GM19395 (cell line): ENCODE measurements around the gene MRPS24.
A peak's percentile ranks its signal among the peaks of the same experiment; 100 is the strongest.
"Not testable (repeated sequence)": the region's sequence is repeated elsewhere in the genome, so short reads cannot be mapped to it uniquely, and the experiment has no call there.

ENCODE experiments used
- ATAC-seq: cut with Tn5 transposase; IDR thresholded peaks from one replicate; pipeline ENCODE4 v1.9.1; 2021; ENCODE audit warnings: mild to moderate bottlenecking, moderate library complexity; ENCODE audit not compliant: unreplicated experiment

Gene MRPS24

DNA sequence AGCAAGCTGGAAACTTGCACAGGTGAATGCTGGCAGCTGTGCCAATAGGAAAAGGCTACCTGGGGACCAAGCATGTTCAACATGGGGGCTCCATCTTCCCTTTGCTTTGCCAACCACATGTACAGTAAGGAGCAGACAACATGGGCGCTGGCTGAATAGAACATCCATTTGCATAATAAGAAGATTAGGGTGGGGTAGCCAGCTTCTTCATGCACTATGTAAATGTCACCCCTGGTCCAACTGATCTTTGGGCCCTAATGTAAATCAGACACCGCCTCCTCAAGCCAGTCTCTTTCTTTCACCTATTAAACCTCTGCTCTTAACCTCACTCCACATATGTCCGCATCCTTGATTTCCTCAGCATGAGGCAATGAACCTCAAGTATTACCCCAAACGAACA lies 26.0 kb downstream of the MRPS24 start:
- ATAC-seq = no peak

DNA sequence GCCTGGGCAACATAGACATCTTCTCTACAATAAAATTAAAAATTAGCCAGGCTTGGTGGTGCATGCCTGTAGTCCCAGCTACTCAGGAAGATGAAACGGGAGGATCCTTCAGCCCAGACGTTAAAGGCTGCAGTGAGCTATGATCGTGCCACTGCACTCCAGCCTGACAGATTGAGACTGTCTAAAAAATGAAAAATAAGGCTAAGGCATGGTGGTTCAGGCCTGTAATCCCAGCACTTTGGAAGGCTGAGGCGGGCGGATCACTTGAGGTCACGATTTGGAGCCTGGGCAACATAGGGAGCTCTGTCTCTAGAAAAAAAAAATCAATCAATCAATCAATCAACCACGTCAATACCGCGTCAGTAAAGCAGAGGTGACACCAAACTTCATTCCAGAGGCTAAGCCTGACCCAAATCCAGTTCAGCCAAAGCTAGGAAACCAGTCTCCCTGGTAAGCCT lies 31.1 kb downstream of the MRPS24 start:
- no peak for ATAC-seq

DNA sequence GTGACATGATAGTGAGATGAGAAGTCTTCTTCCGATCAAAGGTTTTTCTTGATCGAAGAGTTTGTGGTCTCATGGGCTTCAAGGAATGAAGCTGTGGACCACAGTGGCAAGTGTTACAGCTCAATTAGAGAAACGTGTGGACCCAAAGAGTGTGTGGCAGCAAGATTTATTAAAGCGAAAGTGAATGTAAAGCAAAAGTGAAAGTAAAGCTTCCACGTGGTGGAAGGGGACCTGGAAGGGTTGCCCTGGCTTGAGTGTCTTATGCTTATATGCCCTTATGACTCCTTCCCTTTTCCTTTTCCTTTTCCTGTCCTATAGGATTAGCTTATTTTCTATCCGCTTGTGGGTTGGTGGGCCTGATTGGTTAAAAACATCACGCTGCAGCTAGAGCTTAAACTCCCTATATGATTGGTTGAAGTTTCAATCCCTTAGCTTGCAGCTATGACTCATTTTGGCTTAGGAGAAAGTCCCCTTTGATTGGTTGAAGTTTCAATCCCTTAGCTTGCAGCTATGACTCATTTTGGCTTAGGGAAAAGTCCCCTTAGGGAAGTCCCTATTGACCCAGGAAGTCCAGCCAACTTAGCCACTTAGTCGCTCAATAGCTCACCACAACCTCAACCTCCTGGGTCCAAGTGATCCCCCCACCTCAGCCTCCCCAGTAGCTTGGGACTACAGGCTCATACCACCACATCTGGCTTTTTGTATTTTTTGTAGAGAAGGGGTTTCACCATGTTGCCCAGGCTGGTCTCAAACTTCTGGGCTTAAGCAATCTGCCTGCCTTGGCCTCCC lies 34.7 kb downstream of the MRPS24 start:
- ATAC-seq = peak; percentile 62

DNA sequence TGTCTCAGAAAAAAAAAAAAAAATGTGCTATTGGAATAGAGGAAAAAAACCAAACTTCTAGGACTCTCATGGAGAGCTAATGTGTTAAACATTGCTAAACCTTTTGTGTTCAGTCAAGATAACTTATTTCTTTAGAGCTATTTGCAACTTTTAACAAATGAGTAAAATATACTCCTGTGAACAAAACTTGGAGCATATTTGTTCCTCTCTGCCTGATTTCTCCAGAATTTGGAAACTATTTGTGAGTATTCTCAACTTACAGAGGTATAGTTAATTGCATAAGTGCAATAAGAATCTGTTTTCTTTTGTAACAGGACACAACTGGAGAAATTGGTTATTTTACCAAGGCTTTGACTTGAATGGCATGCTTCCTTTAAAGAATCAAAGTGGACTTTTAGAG lies 38.4 kb downstream of the MRPS24 start:
- ATAC-seq = not testable (repeated sequence)

DNA sequence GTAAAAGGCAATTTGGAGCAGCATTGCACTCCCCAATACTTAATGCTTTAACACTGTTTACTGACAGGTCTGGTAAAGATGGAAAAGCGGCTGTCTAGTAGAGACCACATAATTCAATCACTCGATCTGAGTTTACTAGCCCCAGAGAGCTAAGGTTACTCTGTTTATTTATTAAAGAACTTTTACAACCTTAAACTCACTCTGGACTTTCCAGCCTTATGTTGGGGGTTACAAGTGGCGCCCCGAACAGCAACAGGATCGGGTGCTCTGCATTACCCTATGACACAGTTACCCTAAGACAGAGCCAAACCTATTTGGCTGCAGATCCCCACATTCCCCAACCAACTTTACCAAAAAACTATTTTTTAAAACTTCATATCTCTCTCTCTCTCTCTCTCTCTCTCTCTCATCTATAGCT lies 43.9 kb downstream of the MRPS24 start:
- no peak for ATAC-seq

DNA sequence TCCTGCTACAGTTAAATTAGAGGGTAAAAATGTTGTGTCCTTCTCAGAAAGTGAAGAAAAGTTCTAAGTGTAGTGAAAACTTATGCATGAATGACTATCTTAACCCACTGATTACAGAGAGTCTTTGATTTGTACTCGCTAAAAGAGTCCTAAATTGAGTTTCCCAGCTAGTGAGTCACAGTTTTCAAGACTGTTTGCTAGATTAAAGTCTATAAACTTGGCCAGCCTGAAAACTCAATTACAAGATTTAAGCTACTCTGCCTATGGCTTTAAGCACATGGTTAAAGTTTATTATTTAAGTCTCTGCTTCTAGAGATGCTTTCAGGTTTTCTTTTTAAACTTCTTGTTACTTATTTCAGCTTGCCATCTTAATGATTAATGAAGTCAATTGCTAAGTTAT lies 44.4 kb downstream of the MRPS24 start:
- no peak for ATAC-seq

DNA sequence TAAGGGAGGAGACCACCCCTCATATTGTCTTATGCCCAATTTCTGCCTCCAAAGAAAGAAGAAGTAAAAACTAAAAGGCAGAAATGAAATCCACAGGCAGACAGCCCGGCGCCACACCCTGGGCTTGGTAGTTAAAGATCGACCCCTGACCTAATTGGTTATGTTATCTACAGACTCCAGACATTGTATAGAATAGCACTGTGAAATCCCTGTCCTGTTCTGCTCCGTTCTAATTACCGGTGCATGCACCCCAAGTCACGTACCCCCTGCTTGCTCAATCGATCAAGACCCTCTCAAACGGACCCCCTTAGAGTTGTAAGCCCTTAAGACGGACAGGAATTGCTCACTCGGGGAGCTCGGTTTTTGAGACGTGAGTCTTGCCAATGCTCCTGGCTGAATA lies 44.8 kb downstream of the MRPS24 start:
- not testable (repeated sequence) for ATAC-seq

DNA sequence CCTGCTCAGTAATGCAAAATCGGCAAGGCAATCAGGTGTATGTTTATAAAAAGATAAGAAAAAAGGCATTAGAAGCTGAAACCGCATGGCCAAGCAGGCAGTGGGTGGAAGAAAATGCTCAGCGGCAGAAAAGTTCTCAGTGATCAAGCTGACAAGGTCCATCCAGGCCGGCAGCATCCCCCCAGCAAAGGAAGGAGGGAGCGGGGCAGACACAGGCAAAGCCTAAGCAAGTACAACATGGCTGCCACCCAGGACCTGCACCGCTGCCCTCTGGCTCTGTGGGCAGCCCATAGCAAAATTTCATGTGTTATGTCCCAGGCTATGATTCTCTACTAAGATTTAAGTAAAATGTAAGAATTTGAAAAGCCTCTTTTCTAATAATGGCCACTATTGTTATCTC lies 45.4 kb downstream of the MRPS24 start:
- ATAC-seq = no peak

DNA sequence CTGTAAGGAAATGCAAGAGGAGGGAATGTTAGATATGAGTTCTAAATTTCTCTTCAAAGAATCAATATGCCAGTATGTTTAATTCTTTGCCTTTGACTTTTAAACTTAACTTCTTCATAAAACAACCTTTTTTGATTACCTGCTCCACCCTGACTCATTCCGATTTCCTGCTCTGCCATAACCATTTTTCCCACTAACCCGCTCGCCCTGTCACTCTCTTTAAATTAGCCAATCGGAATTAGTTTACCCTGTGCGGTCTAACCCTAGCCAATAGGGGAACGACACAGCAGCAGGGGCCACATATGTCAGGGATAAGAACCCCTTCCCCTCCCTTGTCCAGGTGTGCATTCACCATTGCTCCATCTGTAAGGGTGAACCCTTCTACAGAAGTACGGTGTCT lies 45.9 kb downstream of the MRPS24 start:
- not testable (repeated sequence) for ATAC-seq
